Loucy (cell line): Measurements from ENCODE around the gene TUBA1C.

Experiments used
- EZH2phosphoT487 ChIP-seq: fragments of 200-600 bp; IDR thresholded peaks from 2 replicates; pipeline ENCODE4 v1.6.1; 2018; ENCODE audit warnings: antibody characterized with exemption, mild to moderate bottlenecking, moderate library complexity, borderline replicate concordance
- TF ChIP-seq, protein P1 (sequence below): fragments of 200-600 bp; sonication (generic); conservative IDR thresholded peaks from 2 replicates; pipeline ENCODE4 v1.5.1; 2014; ENCODE audit warnings: mild to moderate bottlenecking, antibody characterized with exemption, low read length

DNA sequence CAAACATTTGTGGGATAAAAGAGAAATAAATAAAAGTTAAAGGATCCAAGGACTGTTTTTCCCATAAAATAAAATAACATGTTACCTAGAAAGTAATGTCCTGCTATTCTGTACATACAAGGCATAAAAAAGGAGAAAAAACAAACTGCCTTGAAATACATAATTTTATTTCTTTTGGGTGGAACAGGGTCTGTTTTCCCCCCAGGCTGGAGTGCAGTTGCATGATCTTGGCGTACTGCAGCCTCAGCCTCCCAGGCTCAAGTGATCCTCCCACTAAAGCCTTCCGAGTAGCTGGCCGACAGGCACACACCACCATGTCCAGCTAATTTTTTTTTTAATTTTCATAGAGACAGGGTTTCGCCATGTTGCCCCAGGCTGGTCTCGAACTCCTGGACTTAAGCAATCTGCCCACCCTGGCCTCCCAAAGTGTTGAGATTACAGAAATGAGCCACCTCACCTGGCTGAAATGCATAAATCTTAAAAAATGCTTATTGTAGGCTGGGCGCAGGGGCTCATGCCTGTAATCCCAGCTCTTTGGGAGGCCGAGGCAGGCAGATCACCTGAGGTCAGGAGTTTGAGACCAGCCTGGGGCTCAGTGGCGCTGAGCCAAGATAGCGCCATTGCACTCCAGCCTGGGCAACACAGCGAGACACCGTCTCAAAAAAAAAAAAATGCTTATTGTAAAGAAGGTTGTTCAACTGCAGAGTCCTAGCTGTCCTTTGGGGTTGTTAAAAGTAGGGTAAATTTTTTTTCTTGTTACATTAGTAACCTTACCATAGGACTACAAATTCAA, 4.1 kb upstream of the TUBA1C start:
- TF ChIP-seq, protein P1, sequence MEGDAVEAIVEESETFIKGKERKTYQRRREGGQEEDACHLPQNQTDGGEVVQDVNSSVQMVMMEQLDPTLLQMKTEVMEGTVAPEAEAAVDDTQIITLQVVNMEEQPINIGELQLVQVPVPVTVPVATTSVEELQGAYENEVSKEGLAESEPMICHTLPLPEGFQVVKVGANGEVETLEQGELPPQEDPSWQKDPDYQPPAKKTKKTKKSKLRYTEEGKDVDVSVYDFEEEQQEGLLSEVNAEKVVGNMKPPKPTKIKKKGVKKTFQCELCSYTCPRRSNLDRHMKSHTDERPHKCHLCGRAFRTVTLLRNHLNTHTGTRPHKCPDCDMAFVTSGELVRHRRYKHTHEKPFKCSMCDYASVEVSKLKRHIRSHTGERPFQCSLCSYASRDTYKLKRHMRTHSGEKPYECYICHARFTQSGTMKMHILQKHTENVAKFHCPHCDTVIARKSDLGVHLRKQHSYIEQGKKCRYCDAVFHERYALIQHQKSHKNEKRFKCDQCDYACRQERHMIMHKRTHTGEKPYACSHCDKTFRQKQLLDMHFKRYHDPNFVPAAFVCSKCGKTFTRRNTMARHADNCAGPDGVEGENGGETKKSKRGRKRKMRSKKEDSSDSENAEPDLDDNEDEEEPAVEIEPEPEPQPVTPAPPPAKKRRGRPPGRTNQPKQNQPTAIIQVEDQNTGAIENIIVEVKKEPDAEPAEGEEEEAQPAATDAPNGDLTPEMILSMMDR, result no peak
- TF ChIP-seq EZH2phosphoT487, result no peak
